ENCODE results near the gene GPR31.
"Not testable (repeated sequence)": the region's sequence is repeated elsewhere in the genome, so short reads cannot be mapped to it uniquely, and the experiment has no call there.

DNA sequence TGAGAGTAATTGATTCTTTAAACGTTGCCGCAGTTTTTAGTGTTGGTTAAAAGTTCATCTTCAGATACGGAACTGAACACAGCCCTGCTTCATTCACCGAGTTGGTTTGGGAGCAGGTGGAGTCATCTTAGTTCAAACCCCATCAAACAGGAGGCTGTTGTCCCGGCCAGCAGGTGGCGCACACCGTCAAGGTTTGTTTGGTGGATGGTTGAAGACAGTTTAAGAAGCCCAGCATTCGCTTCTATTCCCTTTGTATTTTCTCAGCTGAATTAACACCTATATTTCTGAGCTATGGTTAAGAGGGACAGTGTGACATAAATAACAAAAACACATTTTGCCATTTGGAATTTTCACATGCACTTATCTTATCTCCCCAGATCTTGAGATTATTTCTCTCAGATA is 25.1 kb upstream of the GPR31 start:
- TF ChIP-seq, protein P1, sequence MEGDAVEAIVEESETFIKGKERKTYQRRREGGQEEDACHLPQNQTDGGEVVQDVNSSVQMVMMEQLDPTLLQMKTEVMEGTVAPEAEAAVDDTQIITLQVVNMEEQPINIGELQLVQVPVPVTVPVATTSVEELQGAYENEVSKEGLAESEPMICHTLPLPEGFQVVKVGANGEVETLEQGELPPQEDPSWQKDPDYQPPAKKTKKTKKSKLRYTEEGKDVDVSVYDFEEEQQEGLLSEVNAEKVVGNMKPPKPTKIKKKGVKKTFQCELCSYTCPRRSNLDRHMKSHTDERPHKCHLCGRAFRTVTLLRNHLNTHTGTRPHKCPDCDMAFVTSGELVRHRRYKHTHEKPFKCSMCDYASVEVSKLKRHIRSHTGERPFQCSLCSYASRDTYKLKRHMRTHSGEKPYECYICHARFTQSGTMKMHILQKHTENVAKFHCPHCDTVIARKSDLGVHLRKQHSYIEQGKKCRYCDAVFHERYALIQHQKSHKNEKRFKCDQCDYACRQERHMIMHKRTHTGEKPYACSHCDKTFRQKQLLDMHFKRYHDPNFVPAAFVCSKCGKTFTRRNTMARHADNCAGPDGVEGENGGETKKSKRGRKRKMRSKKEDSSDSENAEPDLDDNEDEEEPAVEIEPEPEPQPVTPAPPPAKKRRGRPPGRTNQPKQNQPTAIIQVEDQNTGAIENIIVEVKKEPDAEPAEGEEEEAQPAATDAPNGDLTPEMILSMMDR (IDR thresholded peaks at IDR 0.05): peak; percentile 40
- not testable (repeated sequence) for TF ChIP-seq ZFX (IDR thresholded peaks at IDR 0.05; ENCODE audit: borderline replicate concordance)

Measured in 22Rv1 (cell line).